HG03095 (cell line): ENCODE results near the gene FAH.

Experiments used
- ATAC-seq: cut with Tn5 transposase; IDR thresholded peaks from one replicate; pipeline ENCODE4 v1.9.1; 2021; ENCODE audit warnings: moderate library complexity; ENCODE audit not compliant: unreplicated experiment

The FAH gene

DNA sequence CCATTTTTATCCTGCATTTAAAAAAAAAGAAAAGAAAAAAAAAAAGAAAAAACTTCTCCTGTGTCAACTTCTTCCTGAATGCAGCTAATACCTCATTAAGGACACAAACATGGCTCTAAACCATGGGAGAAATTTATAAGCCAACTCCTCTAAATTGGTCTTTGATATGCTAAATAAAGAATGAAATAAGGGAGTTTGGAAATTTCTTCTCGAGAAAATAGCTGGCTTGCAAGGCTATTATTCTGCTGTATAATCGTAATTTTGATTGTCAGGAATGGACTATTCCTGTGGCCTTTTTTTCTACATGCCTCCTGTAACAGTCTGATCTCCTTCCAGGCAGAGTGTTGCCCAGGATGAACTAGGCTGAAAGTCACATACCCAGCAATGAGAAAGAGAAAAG is 78.6 kb downstream of the FAH start:
- no peak for ATAC-seq

DNA sequence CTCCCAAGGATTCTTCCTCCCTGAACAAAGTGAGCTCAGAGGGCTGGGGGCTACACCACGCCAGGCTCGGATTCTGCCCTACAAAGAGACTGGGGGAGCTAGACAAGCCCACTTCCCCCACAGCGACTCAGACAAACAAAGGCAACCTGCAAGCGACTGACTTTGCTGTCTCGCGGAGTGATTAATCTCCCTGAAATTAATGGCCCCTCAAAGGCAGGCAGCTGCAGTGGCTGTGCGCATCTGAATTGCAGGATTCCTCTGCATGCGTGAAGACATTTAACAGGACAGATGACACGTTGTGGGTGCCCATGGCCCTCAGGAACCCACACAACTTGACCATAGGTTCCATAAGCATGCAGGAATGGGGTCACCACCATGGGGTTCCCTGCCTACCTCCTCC is 80.8 kb downstream of the FAH start:
- ATAC-seq: no peak

DNA sequence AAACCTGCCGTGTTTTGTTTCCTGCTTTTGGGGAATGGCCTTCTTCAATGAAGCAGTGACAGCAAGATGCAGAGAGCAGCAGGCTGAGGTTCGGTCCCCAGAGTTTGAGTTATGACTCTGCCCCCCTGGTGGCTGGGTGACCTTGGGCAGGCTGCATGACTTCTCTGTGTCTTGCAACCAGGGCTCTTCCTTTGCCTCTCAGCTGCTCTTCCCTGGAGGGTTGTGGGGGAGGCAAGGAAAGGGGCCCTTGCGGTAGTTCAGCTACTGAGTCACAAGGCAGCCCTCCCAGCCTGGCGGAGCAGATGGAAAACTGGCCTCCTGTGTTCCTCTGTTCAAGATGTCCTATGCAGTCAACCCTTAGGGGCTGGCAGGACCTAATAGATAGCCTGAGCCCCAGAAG is 82.1 kb downstream of the FAH start:
- no peak for ATAC-seq
